Activated CD4-positive, alpha-beta T cell treated with anti-CD3 and anti-CD28 coated beads, Interleukin-2, amount 50 U/mL, for 1 hour (primary cell): ENCODE results near the gene CGB8.

Source experiments
- DNase-seq: peaks from one replicate; pipeline ENCODE4 v3.0.0-alpha.2; 2020

The CGB8 gene

GRCh38 chr19:49004133-49004532 is 44.8 kb downstream of the CGB8 start:
- DNase-seq = no peak

GRCh38 chr19:48999481-49000325 is 49.2 kb downstream of the CGB8 start:
- DNase-seq = peak; percentile 74

GRCh38 chr19:48997972-48998371 is 50.9 kb downstream of the CGB8 start:
- DNase-seq = peak; percentile 49
